ENCODE measurements around the gene CAMTA1.

CAMTA1 gene

DNA sequence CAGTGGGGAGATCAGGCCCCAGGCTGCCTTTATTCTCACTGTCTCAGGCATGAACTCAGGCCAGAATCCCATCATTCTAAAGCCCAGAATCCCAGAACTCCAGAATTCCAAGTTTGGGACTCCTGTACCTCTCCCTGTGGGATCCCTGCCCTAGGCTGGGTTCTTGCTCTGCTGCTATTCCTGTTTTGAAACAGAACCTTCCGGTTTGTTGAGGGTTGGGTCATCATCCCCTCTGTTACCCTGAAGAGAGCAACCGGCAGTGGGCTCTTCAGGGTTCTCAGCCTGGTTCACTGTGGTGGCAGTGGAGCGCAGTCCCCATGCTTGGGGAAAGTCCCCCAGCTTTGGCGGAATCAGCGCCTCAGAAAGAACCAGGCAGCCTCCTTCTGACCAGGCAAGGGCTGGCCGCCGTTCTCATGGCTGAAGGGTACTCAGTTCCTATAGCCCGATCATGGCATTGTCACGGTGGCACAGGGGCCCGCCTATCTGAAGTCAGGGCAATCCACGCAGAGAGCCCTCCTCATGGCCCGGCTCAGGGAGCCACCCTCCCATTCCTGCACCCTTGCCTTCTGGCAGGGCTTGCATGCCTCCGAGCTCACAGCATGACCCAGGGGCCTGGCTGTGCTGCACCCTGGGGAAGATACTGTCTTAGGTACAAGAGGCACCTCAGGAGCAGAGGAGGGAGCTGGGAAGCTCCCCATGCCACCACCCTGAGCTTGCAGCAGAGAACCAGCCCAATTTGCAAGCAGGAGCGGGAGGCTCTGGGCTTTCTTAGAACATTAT lies 650.2 kb downstream of the CAMTA1 start:
- no peak for ATAC-seq
- TF ChIP-seq ESRRG (CRISPR knock-in tag; IDR thresholded peaks at IDR 0.05): no peak
- TF ChIP-seq ZC3H10 (CRISPR knock-in tag; IDR thresholded peaks at IDR 0.05): no peak
- no peak for TF ChIP-seq ARNTL (CRISPR knock-in tag; IDR thresholded peaks at IDR 0.05; ENCODE audit: borderline replicate concordance, low read depth)
- TF ChIP-seq PPARA (CRISPR knock-in tag; IDR thresholded peaks at IDR 0.05; ENCODE audit: borderline replicate concordance): no peak
- no peak for TF ChIP-seq RARB (CRISPR knock-in tag; IDR thresholded peaks at IDR 0.05)
- no peak for TF ChIP-seq GLIS3 (CRISPR knock-in tag; IDR thresholded peaks at IDR 0.05)
- no peak for TF ChIP-seq ZNF70 (CRISPR knock-in tag; IDR thresholded peaks at IDR 0.05)
- TF ChIP-seq TCF4 (CRISPR knock-in tag; IDR thresholded peaks at IDR 0.05; ENCODE audit: borderline replicate concordance): no peak
- TF ChIP-seq TOX (CRISPR knock-in tag; IDR thresholded peaks at IDR 0.05; ENCODE audit: borderline replicate concordance): no peak
- no peak for TF ChIP-seq ISL1 (CRISPR knock-in tag; IDR thresholded peaks at IDR 0.05)
- no peak for TF ChIP-seq CSDC2 (CRISPR knock-in tag; IDR thresholded peaks at IDR 0.05)
- TF ChIP-seq, protein P1, sequence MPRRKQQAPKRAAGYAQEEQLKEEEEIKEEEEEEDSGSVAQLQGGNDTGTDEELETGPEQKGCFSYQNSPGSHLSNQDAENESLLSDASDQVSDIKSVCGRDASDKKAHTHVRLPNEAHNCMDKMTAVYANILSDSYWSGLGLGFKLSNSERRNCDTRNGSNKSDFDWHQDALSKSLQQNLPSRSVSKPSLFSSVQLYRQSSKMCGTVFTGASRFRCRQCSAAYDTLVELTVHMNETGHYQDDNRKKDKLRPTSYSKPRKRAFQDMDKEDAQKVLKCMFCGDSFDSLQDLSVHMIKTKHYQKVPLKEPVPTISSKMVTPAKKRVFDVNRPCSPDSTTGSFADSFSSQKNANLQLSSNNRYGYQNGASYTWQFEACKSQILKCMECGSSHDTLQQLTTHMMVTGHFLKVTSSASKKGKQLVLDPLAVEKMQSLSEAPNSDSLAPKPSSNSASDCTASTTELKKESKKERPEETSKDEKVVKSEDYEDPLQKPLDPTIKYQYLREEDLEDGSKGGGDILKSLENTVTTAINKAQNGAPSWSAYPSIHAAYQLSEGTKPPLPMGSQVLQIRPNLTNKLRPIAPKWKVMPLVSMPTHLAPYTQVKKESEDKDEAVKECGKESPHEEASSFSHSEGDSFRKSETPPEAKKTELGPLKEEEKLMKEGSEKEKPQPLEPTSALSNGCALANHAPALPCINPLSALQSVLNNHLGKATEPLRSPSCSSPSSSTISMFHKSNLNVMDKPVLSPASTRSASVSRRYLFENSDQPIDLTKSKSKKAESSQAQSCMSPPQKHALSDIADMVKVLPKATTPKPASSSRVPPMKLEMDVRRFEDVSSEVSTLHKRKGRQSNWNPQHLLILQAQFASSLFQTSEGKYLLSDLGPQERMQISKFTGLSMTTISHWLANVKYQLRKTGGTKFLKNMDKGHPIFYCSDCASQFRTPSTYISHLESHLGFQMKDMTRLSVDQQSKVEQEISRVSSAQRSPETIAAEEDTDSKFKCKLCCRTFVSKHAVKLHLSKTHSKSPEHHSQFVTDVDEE (CRISPR knock-in tag; IDR thresholded peaks at IDR 0.05): no peak
- TF ChIP-seq OSR1 (CRISPR knock-in tag; IDR thresholded peaks at IDR 0.05): no peak
- TF ChIP-seq, protein P2, sequence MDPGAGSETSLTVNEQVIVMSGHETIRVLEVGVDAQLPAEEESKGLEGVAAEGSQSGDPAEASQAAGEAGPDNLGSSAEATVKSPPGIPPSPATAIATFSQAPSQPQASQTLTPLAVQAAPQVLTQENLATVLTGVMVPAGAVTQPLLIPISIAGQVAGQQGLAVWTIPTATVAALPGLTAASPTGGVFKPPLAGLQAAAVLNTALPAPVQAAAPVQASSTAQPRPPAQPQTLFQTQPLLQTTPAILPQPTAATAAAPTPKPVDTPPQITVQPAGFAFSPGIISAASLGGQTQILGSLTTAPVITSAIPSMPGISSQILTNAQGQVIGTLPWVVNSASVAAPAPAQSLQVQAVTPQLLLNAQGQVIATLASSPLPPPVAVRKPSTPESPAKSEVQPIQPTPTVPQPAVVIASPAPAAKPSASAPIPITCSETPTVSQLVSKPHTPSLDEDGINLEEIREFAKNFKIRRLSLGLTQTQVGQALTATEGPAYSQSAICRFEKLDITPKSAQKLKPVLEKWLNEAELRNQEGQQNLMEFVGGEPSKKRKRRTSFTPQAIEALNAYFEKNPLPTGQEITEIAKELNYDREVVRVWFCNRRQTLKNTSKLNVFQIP (CRISPR knock-in tag; IDR thresholded peaks at IDR 0.05; ENCODE audit: borderline replicate concordance, low read depth): no peak
- no peak for TF ChIP-seq ZFP30 (CRISPR knock-in tag; IDR thresholded peaks at IDR 0.05)
- TF ChIP-seq, protein P3, sequence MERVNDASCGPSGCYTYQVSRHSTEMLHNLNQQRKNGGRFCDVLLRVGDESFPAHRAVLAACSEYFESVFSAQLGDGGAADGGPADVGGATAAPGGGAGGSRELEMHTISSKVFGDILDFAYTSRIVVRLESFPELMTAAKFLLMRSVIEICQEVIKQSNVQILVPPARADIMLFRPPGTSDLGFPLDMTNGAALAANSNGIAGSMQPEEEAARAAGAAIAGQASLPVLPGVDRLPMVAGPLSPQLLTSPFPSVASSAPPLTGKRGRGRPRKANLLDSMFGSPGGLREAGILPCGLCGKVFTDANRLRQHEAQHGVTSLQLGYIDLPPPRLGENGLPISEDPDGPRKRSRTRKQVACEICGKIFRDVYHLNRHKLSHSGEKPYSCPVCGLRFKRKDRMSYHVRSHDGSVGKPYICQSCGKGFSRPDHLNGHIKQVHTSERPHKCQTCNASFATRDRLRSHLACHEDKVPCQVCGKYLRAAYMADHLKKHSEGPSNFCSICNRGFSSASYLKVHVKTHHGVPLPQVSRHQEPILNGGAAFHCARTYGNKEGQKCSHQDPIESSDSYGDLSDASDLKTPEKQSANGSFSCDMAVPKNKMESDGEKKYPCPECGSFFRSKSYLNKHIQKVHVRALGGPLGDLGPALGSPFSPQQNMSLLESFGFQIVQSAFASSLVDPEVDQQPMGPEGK (CRISPR knock-in tag; IDR thresholded peaks at IDR 0.05; ENCODE audit: borderline replicate concordance): no peak
- TF ChIP-seq, protein P4, sequence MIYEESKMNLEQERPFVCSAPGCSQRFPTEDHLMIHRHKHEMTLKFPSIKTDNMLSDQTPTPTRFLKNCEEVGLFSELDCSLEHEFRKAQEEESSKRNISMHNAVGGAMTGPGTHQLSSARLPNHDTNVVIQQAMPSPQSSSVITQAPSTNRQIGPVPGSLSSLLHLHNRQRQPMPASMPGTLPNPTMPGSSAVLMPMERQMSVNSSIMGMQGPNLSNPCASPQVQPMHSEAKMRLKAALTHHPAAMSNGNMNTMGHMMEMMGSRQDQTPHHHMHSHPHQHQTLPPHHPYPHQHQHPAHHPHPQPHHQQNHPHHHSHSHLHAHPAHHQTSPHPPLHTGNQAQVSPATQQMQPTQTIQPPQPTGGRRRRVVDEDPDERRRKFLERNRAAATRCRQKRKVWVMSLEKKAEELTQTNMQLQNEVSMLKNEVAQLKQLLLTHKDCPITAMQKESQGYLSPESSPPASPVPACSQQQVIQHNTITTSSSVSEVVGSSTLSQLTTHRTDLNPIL (CRISPR knock-in tag; IDR thresholded peaks at IDR 0.05; ENCODE audit: low read depth): no peak
- TF ChIP-seq SNAI2 (CRISPR knock-in tag; IDR thresholded peaks at IDR 0.05): no peak

DNA sequence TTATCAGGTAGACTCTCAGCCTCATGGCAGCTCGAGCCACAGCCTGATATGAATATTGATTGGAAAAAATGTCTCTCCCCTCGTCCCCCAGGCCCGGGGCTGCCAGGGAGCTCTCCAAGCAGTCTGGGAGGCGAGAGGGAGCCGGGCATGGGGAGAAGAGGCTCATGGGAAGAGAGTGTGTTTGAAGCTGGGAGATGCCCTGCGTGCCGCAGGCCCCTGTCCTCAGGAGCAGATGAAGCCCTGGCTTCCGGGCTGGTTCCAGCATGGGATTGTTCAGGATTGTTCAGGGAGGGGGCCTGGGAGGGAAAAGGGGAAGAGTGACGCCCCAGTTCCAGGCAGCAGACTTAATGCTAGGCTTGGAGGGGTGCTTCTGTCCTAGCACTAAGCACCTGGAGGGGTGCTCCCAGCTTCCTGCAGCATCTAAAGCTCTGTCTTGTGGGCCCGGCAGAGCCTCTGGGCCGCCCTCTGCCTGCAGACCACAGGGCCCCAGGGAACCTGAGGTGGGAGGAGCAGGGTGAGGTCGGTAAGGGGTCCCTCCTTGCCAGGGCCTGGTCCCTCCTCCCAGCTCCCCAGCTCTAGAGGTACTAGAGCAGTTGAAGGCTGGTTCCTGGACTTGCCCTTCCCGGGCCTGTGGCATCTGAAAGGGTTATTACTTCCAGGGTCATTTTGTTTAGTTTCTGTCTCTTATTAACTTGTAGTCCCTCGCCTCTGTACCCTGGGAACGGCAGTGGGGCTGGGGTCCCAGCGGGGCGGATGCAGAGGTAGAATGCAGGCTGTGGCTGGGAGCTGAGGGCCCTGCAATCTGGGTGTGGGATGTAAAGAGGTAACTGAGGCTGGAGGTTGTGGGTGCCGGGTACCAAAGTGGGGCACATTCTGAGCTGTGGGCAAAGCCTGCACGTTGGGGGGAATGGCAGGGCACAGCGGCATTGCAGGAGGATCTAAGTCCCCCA lies 651.1 kb downstream of the CAMTA1 start:
- TF ChIP-seq ZNF70 (CRISPR knock-in tag; IDR thresholded peaks at IDR 0.05) (no peak), SNAI2 (CRISPR knock-in tag; IDR thresholded peaks at IDR 0.05) (no peak), ZFP30 (CRISPR knock-in tag; IDR thresholded peaks at IDR 0.05) (no peak), OSR1 (CRISPR knock-in tag; IDR thresholded peaks at IDR 0.05) (no peak), ZFP3 (CRISPR knock-in tag; IDR thresholded peaks at IDR 0.05) (no peak), ZNF8 (CRISPR knock-in tag; IDR thresholded peaks at IDR 0.05) (no peak), CSDC2 (CRISPR knock-in tag; IDR thresholded peaks at IDR 0.05) (no peak), ZC3H10 (CRISPR knock-in tag; IDR thresholded peaks at IDR 0.05) (no peak), TCF4 (CRISPR knock-in tag; IDR thresholded peaks at IDR 0.05; ENCODE audit: borderline replicate concordance) (no peak), ZNF565 (CRISPR knock-in tag; conservative IDR thresholded peaks at IDR 0.05; ENCODE audit: low read depth) (no peak), ESRRG (CRISPR knock-in tag; IDR thresholded peaks at IDR 0.05) (no peak)
- TF ChIP-seq, protein P4 (CRISPR knock-in tag; IDR thresholded peaks at IDR 0.05; ENCODE audit: low read depth): no peak
- TF ChIP-seq, protein P1 (CRISPR knock-in tag; IDR thresholded peaks at IDR 0.05): no peak
- TF ChIP-seq, protein P5, sequence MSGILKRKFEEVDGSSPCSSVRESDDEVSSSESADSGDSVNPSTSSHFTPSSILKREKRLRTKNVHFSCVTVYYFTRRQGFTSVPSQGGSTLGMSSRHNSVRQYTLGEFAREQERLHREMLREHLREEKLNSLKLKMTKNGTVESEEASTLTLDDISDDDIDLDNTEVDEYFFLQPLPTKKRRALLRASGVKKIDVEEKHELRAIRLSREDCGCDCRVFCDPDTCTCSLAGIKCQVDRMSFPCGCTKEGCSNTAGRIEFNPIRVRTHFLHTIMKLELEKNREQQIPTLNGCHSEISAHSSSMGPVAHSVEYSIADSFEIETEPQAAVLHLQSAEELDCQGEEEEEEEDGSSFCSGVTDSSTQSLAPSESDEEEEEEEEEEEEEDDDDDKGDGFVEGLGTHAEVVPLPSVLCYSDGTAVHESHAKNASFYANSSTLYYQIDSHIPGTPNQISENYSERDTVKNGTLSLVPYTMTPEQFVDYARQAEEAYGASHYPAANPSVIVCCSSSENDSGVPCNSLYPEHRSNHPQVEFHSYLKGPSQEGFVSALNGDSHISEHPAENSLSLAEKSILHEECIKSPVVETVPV (CRISPR knock-in tag; IDR thresholded peaks at IDR 0.05): no peak
- ATAC-seq: no peak
